RWPE2 (cell line): ENCODE results near the gene C2orf76.

ENCODE experiments used
- ATAC-seq: fragments of 200-7000 bp; cut with Tn5 transposase; 3 replicates; pipeline ENCODE4 v1.9.1; 2021; ENCODE audit warnings: low read depth
- DNase-seq: peaks from one replicate; pipeline ENCODE4 v3.0.0-alpha.2; 2020; ENCODE audit warnings: low spot score
- H3K27ac ChIP-seq: fragments of 450-650 bp; 2 replicates; pipeline ENCODE4 v1.5.1; 2017; ENCODE audit warnings: mild to moderate bottlenecking; ENCODE audit not compliant: poor library complexity, severe bottlenecking
- H3K27me3 ChIP-seq: fragments of 250-450 bp; sonication (Bioruptor Pico); 2 replicates; pipeline ENCODE4 v1.5.1; 2021; ENCODE audit warnings: mild to moderate bottlenecking, moderate library complexity; ENCODE audit not compliant: insufficient read depth, poor library complexity, severe bottlenecking
- H3K36me3 ChIP-seq: fragments of 250-450 bp; sonication (Bioruptor Pico); 2 replicates; pipeline ENCODE4 v1.5.1; 2020; ENCODE audit warnings: low read depth, mild to moderate bottlenecking, moderate library complexity
- H3K4me1 ChIP-seq: fragments of 250-450 bp; sonication (Bioruptor Pico); 2 replicates; pipeline ENCODE4 v1.5.1; 2021; ENCODE audit warnings: mild to moderate bottlenecking, moderate library complexity; ENCODE audit not compliant: insufficient read depth, poor library complexity, severe bottlenecking
- H3K4me3 ChIP-seq: fragments of 250-450 bp; sonication (Bioruptor Pico); 2 replicates; pipeline ENCODE4 v1.5.1; 2021; ENCODE audit warnings: mild to moderate bottlenecking, moderate library complexity; ENCODE audit not compliant: severe bottlenecking
- H3K9me3 ChIP-seq: fragments of 250-450 bp; sonication (Bioruptor Pico); 2 replicates; pipeline ENCODE4 v1.5.1; 2021; ENCODE audit warnings: mild to moderate bottlenecking, moderate library complexity; ENCODE audit not compliant: severe bottlenecking
- CTCF ChIP-seq: fragments of 450-650 bp; IDR thresholded peaks from one replicate; pipeline ENCODE4 v1.5.1; 2017; ENCODE audit warnings: mild to moderate bottlenecking, moderate library complexity; ENCODE audit not compliant: poor library complexity, severe bottlenecking

The C2orf76 gene

GRCh38 chr2:119385466-119385865 lies 18.8 kb upstream of the C2orf76 start:
- Histone ChIP-seq H3K4me1 (peaks cover 14% of the 10 kb centered on the region), H3K36me3 (no peaks in the 10 kb centered on the region), H3K27ac (no peak overlapping the region), H3K4me3 (no peak overlapping the region), H3K27me3 (no peaks in the 10 kb centered on the region), H3K9me3 (no peaks in the 10 kb centered on the region)
- TF ChIP-seq CTCF: no peak
- ATAC-seq (no peak), DNase-seq (no peak)

GRCh38 chr2:119384971-119385370 lies 18.3 kb upstream of the C2orf76 start:
- Histone ChIP-seq H3K4me3 (no peak overlapping the region), H3K36me3 (no peaks in the 10 kb centered on the region), H3K27me3 (no peaks in the 10 kb centered on the region), H3K9me3 (no peaks in the 10 kb centered on the region), H3K4me1 (peaks cover 13% of the 10 kb centered on the region), H3K27ac (no peak overlapping the region)
- no peak for DNase-seq
- TF ChIP-seq CTCF: no peak
- ATAC-seq: no peak

- Histone ChIP-seq H3K9me3 (no peaks in the 10 kb centered on the region), H3K36me3 (no peaks in the 10 kb centered on the region), H3K27ac (no peak overlapping the region), H3K4me1 (peaks cover 6% of the 10 kb centered on the region), H3K27me3 (no peaks in the 10 kb centered on the region), H3K4me3 (no peak overlapping the region)
- TF ChIP-seq CTCF: no peak
- ATAC-seq: no peak
- no peak for DNase-seq
Measured at GRCh38 chr2:119383410-119384140, 16.9 kb upstream of the C2orf76 start.

GRCh38 chr2:119378566-119378965 lies 11.9 kb upstream of the C2orf76 start:
- ATAC-seq (no peak), DNase-seq (no peak)
- Histone ChIP-seq H3K27me3 (no peaks in the 10 kb centered on the region), H3K27ac (no peak overlapping the region), H3K4me3 (no peak overlapping the region), H3K4me1 (no peaks in the 10 kb centered on the region), H3K9me3 (no peaks in the 10 kb centered on the region), H3K36me3 (peaks cover 2% of the 10 kb centered on the region; the same call in 1 of the 2 replicates)
- no peak for TF ChIP-seq CTCF

GRCh38 chr2:119377993-119378345 lies 11.3 kb upstream of the C2orf76 start:
- TF ChIP-seq CTCF: no peak
- no peaks in the 10 kb centered on the region for H3K4me1 ChIP-seq
- no peak for DNase-seq

More at GRCh38 chr2:119377993-119378345, 11.3 kb upstream of the C2orf76 start:
- H3K36me3 ChIP-seq: peaks cover 4% of the 10 kb centered on the region; the same call in 1 of the 2 replicates
- no peak for ATAC-seq
- no peak overlapping the region for H3K27ac ChIP-seq
- H3K4me3 ChIP-seq: no peak overlapping the region
- H3K27me3 ChIP-seq: no peaks in the 10 kb centered on the region
- no peaks in the 10 kb centered on the region for H3K9me3 ChIP-seq
